ENCODE results near the gene CRYL1.
A peak's percentile ranks its signal among the peaks of the same experiment; 100 is the strongest.

Gene CRYL1

GRCh38 chr13:20370815-20371421 is 154.7 kb downstream of the CRYL1 start:
- no peak for DNase-seq (ENCODE audit: low read depth)

GRCh38 chr13:20369886-20370361 is 155.7 kb downstream of the CRYL1 start:
- DNase-seq (ENCODE audit: low read depth) = no peak

- DNase-seq (ENCODE audit: low read depth) = no peak
Observed at GRCh38 chr13:20366056-20366455, 159.6 kb downstream of the CRYL1 start.

- DNase-seq (ENCODE audit: low read depth) = no peak
Observed at GRCh38 chr13:20363603-20364002, 162.1 kb downstream of the CRYL1 start.

GRCh38 chr13:20363172-20363571 is 162.5 kb downstream of the CRYL1 start:
- no peak for DNase-seq (ENCODE audit: low read depth)

GRCh38 chr13:20362484-20363041 is 163.1 kb downstream of the CRYL1 start:
- no peak for DNase-seq (ENCODE audit: low read depth)

GRCh38 chr13:20360835-20361412 is 164.7 kb downstream of the CRYL1 start:
- no peak for DNase-seq (ENCODE audit: low read depth)

GRCh38 chr13:20360041-20360491 is 165.6 kb downstream of the CRYL1 start:
- DNase-seq (ENCODE audit: low read depth) = no peak

GRCh38 chr13:20359335-20359734 is 166.3 kb downstream of the CRYL1 start:
- peak; percentile 96 for DNase-seq (ENCODE audit: low read depth)

- DNase-seq (ENCODE audit: low read depth) = no peak
Observed at GRCh38 chr13:20358022-20358421, 167.6 kb downstream of the CRYL1 start.

GRCh38 chr13:20356444-20356843 is 169.2 kb downstream of the CRYL1 start:
- no peak for DNase-seq (ENCODE audit: low read depth)

- no peak for DNase-seq (ENCODE audit: low read depth)
Observed at GRCh38 chr13:20354722-20355121, 170.9 kb downstream of the CRYL1 start.

- DNase-seq (ENCODE audit: low read depth) = no peak
Observed at GRCh38 chr13:20353973-20354372, 171.7 kb downstream of the CRYL1 start.

All from non-pigmented ciliary epithelial cell (primary cell).